T-cell (primary cell): ENCODE data around the gene RBM38. TPM values are rescaled to one million over a fixed set of nuclear protein-coding genes. Genes with fewer than 3 reads are reported as not detected.

Experiments
- ATAC-seq, 4 experiments: fragments of 200-7000 bp in 3 of 4; fragments of 150-1000 bp in 1 of 4; cut with Tn5 transposase; replicated peaks in 1 of 4; 1 replicate in 3 of 4; 2 replicates in 1 of 4; pipeline ENCODE4 v1.10.0; 2021; ENCODE audit warnings: moderate library complexity in 3 of 4, mild to moderate bottlenecking in 2 of 4, moderate number of reproducible peaks in 1 of 4
- CTCF ChIA-PET, 2 donors: fragments of 300-600 bp; sonication (Branson Sonifier 250); formaldehyde crosslinking; loops; one replicate each; lab custom pipeline; 2022; ENCODE audit warnings: antibody characterized with exemption in 2 of 2; lab: Charles Lee
- POLR2A ChIA-PET, 2 donors: fragments of 300-600 bp; sonication (Branson Sonifier 250); formaldehyde crosslinking; loops; one replicate each; lab custom pipeline; 2022; ENCODE audit warnings: antibody characterized with exemption in 2 of 2; lab: Charles Lee
- DNase-seq, 35 experiments: peaks; one replicate each; pipeline versions ENCODE4 v3.0.0 to v3.0.0-alpha.2; 2013 to 2023
- H3K27ac ChIP-seq: one replicate; pipeline ENCODE4 v1.5.1; 2013; ENCODE audit warnings: low read length
- H3K27me3 ChIP-seq, 2 experiments: replicated peaks in 1 of 2; 1 replicate in 1 of 2; 2 replicates in 1 of 2; pipeline versions ENCODE4 v1.6.1 to v1.7.0; 2013; ENCODE audit warnings: low read length in 1 of 2, mixed read lengths in 1 of 2; ENCODE audit not compliant: control insufficient read depth in 2 of 2, insufficient read depth in 2 of 2; ENCODE audit errors: extremely low read depth in 1 of 2
- H3K36me3 ChIP-seq, 2 donors: 1 replicate in 1 of 2; 2 replicates in 1 of 2; pipeline versions ENCODE4 v1.6.1 to v1.7.0; 2013; ENCODE audit warnings: low read length in 1 of 2; ENCODE audit not compliant: control insufficient read depth in 2 of 2, insufficient read depth in 1 of 2; ENCODE audit errors: extremely low read depth in 1 of 2
- H3K4me1 ChIP-seq, 2 experiments: 1 replicate in 1 of 2; 2 replicates in 1 of 2; pipeline versions ENCODE4 v1.6.1 to v1.7.0; 2013; ENCODE audit warnings: low read length in 2 of 2, mixed read lengths in 1 of 2; ENCODE audit not compliant: insufficient read depth in 2 of 2, control insufficient read depth in 1 of 2; ENCODE audit errors: extremely low read depth in 1 of 2
- H3K4me3 ChIP-seq, 2 donors: 1 replicate in 1 of 2; 2 replicates in 1 of 2; pipeline versions ENCODE4 v1.5.1 to v1.7.0; 2013; ENCODE audit warnings: mild to moderate bottlenecking in 2 of 2, low read length in 1 of 2, moderate library complexity in 1 of 2; ENCODE audit not compliant: control insufficient read depth in 1 of 2; ENCODE audit errors: extremely low read depth in 1 of 2
- H3K9me3 ChIP-seq: 2 replicates; pipeline ENCODE4 v1.7.0; 2013
- H3K27ac Mint-ChIP-seq, 2 donors: one replicate each; pipeline ENCODE4 v1.8.0; 2020 to 2021; ENCODE audit warnings: mild to moderate bottlenecking in 2 of 2, mixed read lengths in 2 of 2
- H3K27me3 Mint-ChIP-seq, 2 donors: one replicate each; pipeline ENCODE4 v1.8.0; 2021 to 2022; ENCODE audit warnings: mixed read lengths in 2 of 2
- H3K36me3 Mint-ChIP-seq: one replicate; pipeline ENCODE4 v1.8.0; 2021; ENCODE audit warnings: mixed read lengths
- H3K4me1 Mint-ChIP-seq, 3 donors: one replicate each; pipeline ENCODE4 v1.8.0; 2020 to 2022; ENCODE audit warnings: mixed read lengths in 3 of 3, mild to moderate bottlenecking in 1 of 3
- H3K4me3 Mint-ChIP-seq, 3 donors: one replicate each; pipeline ENCODE4 v1.8.0; 2020 to 2022; ENCODE audit warnings: mild to moderate bottlenecking in 3 of 3, mixed read lengths in 3 of 3, moderate library complexity in 3 of 3
- H3K9me3 Mint-ChIP-seq, 3 donors: one replicate each; pipeline ENCODE4 v1.8.0; 2020 to 2022; ENCODE audit warnings: mixed read lengths in 3 of 3
- WGBS: methylation state at CpG from one replicate; pipeline ENCODE4 v1.1.5; 2013; ENCODE audit warnings: missing lambda C conversion rate; ENCODE audit not compliant: insufficient coverage; 5-methylcytosine and 5-hydroxymethylcytosine counted together
- total RNA-seq, 35 experiments: library from RNA in 6 of 35; stranded (reverse) in 6 of 35; fragments of 120-200 nt in 1 of 35; gene quantifications; one replicate each; pipeline versions ENCODE4 v1.2.1 to v1.2.4 and lab custom pipeline; 2013 to 2026

Gene RBM38
- total RNA-seq, 5 donors from 2014 or later (not counting 1 experiment from before 2014, with no cell fraction given): 111 to 271 (median 124) TPM

DNA sequence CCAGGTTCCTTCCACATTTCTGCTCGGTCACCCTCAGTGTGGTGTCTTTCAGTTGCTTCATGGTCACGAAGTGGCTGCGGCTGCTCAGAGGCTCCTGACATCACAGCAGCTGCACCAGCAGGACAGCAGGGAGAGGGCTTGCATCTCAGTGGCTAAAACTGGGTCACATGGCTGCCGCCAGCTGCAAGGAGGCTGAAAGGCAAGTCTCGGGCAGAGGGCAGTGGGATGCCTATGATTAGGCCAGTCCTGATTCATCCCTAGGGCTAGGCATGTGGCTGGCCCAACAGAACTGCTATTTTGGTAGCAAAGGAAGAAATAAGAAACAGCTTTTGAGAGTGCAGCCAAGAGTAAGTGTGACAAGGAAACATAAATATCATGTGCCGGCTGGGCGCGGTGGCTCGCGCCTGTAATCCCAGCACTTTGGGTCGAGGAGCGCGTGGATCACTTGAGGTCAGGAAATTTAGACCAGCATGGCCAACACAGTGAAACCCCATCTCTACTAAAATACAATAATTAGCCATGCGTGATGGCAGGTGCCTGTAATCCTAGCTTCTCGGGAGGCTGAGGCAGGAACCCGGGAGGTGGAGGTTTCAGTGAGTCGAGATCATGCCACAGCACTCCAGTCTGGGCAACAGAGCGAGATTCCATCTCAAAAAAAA is 46.6 kb downstream of the RBM38 start:
- ATAC-seq (no peak), DNase-seq (no peak)
- Histone ChIP-seq H3K9me3 (no peaks in the 10 kb centered on the region), H3K27ac (no peak overlapping the region), H3K4me3 (no peak overlapping the region), H3K27me3 (peaks cover 0 to 7% of the 10 kb centered on the region in 2 experiments), H3K4me1 (peaks cover 27 to 44% of the 10 kb centered on the region in 2 experiments), H3K36me3 (no peaks in the 10 kb centered on the region)
- peak overlapping the region; percentile 25 to 46 for H3K27ac Mint-ChIP-seq
- H3K4me1 Mint-ChIP-seq: peaks cover 42 to 49% (median 42%) of the 10 kb centered on the region in 3 donors
- ChIA-PET POLR2A (no interaction called here), CTCF (no interaction called here)
- WGBS: 81% methylated on average over 5 of the region's 18 CpGs
- H3K4me3 Mint-ChIP-seq: no peak overlapping the region
- no peaks in the 10 kb centered on the region for H3K27me3 Mint-ChIP-seq
- H3K36me3 Mint-ChIP-seq: no peaks in the 10 kb centered on the region
- H3K9me3 Mint-ChIP-seq: no peaks in the 10 kb centered on the region

GRCh38 chr20:57438552-57438951 is 47.4 kb downstream of the RBM38 start:
- ChIA-PET POLR2A (no interaction called here), CTCF (no interaction called here)
- Histone ChIP-seq H3K9me3 (no peaks in the 10 kb centered on the region), H3K27me3 (peaks cover 0 to 7% of the 10 kb centered on the region in 2 experiments), H3K27ac (no peak overlapping the region), H3K4me1 (peaks cover 22 to 36% of the 10 kb centered on the region in 2 experiments), H3K4me3 (no peak overlapping the region), H3K36me3 (no peaks in the 10 kb centered on the region)
- Mint-ChIP-seq H3K4me1 (peaks cover 35 to 42% (median 35%) of the 10 kb centered on the region in 3 donors), H3K36me3 (no peaks in the 10 kb centered on the region), H3K9me3 (no peaks in the 10 kb centered on the region), H3K4me3 (no peak overlapping the region), H3K27me3 (no peaks in the 10 kb centered on the region), H3K27ac (peak overlapping the region in 1 of 2 donors; percentile 25)
- 96% methylated on average over 5 of the region's 5 CpGs for WGBS
- ATAC-seq: no peak
- no peak for DNase-seq

- Histone ChIP-seq H3K4me1 (peaks cover 14 to 27% of the 10 kb centered on the region in 2 experiments), H3K36me3 (no peaks in the 10 kb centered on the region), H3K4me3 (no peak overlapping the region), H3K27me3 (peaks cover 0 to 7% of the 10 kb centered on the region in 2 experiments), H3K9me3 (no peaks in the 10 kb centered on the region), H3K27ac (no peak overlapping the region)
- WGBS: 96% methylated on average over 3 of the region's 6 CpGs
- ChIA-PET POLR2A (no interaction called here), CTCF (no interaction called here)
- ATAC-seq (no peak), DNase-seq (no peak)
- Mint-ChIP-seq H3K27ac (no peak overlapping the region), H3K9me3 (no peaks in the 10 kb centered on the region), H3K4me3 (no peak overlapping the region), H3K36me3 (no peaks in the 10 kb centered on the region), H3K4me1 (peaks cover 26 to 33% (median 26%) of the 10 kb centered on the region in 3 donors), H3K27me3 (no peaks in the 10 kb centered on the region)
Measured at GRCh38 chr20:57439432-57439831, 48.2 kb downstream of the RBM38 start.

DNA sequence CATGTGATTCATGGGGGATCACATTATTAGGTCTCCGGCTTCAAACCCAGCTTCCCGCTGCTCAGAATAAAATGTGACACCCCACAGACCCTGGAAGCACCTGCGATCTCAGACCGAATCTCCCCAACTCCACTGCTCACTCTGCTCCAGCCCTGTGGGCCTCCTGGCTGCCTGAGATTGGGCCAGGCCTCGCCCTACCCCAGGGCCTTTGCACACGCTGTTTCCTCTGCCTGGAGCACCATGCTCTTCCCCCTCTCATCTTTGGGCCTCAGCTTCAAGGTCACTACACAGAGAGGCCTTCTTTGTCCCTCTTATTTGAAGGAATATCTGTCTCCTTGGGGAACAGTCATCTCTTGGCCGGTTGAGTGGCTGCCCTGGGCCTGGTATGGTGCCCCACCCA is 48.8 kb downstream of the RBM38 start:
- Mint-ChIP-seq H3K4me1 (peaks cover 20 to 27% (median 20%) of the 10 kb centered on the region in 3 donors), H3K9me3 (no peaks in the 10 kb centered on the region), H3K4me3 (no peak overlapping the region), H3K27me3 (no peaks in the 10 kb centered on the region), H3K36me3 (no peaks in the 10 kb centered on the region), H3K27ac (peak overlapping the region in 1 of 2 donors; percentile 68)
- H3K9me3 ChIP-seq: no peaks in the 10 kb centered on the region
- peaks cover 9 to 22% of the 10 kb centered on the region in 2 experiments for H3K4me1 ChIP-seq
- peaks cover 0 to 7% of the 10 kb centered on the region in 2 experiments for H3K27me3 ChIP-seq
- no peaks in the 10 kb centered on the region for H3K36me3 ChIP-seq
- DNase-seq (no peak), ATAC-seq (no peak)
- CTCF ChIA-PET: no interaction called here
- no peak overlapping the region for H3K27ac ChIP-seq
- POLR2A ChIA-PET: no interaction called here
- WGBS: 94% methylated on average over 5 of the region's 7 CpGs
- no peak overlapping the region for H3K4me3 ChIP-seq

DNA sequence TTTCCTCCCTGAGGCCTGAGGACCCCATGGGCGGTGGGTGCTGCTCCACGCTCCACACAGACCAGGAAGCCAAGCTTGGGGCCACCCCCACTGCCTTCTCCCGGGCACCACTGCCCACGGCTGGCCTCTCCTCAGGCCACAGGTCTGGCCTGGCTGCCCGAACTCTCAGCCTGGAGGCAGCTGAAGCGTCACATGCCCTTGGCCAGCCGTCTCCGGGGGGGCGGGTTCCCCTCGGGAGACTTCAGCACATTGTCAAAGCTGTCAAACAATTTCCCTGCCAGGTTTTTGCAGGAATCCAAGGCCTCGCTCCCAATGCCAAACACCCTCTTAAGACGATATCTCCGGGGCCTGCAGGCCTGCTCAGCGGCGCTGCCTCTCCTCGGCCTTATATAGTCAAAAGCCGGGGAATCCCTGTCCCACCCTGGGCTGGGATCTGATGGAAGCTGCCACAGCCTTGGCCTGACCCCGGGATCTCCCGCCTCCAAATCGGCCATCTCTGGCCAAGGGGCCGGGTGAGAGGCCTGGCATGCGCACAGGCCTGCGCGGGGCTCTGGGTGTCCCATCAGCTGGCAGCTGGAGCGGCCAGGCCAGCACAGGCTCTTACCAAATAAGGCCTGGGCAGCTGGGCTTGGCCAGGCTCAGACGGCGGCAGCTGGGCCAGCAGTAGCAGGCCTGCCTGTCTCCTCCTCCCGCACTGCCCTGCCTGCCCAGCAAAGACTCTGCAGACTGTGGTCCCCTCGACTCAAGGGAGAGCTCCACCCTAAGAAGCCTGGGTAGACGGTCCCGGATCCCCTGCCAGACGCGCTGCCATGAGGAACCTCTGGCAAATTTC is 49.7 kb downstream of the RBM38 start:
- ATAC-seq (no peak), DNase-seq (no peak)
- 91% methylated on average over 30 of the region's 33 CpGs for WGBS
- ChIA-PET CTCF (no interaction called here), POLR2A (interaction anchor here in 1 of 2 donors (0.7 kb wide), 1 partner anchor 60 kb away, joined by 3 read pairs; no protein-coding TSS in a partner anchor)
- Mint-ChIP-seq H3K36me3 (no peaks in the 10 kb centered on the region), H3K27ac (no peak overlapping the region), H3K4me3 (no peak overlapping the region), H3K27me3 (no peaks in the 10 kb centered on the region), H3K4me1 (peaks cover 11 to 18% (median 11%) of the 10 kb centered on the region in 3 donors), H3K9me3 (no peaks in the 10 kb centered on the region)
- Histone ChIP-seq H3K9me3 (no peaks in the 10 kb centered on the region), H3K27ac (no peak overlapping the region), H3K36me3 (no peaks in the 10 kb centered on the region), H3K4me1 (peaks cover 5 to 13% of the 10 kb centered on the region in 2 experiments), H3K4me3 (no peak overlapping the region), H3K27me3 (peaks cover 0 to 7% of the 10 kb centered on the region in 2 experiments)

DNA sequence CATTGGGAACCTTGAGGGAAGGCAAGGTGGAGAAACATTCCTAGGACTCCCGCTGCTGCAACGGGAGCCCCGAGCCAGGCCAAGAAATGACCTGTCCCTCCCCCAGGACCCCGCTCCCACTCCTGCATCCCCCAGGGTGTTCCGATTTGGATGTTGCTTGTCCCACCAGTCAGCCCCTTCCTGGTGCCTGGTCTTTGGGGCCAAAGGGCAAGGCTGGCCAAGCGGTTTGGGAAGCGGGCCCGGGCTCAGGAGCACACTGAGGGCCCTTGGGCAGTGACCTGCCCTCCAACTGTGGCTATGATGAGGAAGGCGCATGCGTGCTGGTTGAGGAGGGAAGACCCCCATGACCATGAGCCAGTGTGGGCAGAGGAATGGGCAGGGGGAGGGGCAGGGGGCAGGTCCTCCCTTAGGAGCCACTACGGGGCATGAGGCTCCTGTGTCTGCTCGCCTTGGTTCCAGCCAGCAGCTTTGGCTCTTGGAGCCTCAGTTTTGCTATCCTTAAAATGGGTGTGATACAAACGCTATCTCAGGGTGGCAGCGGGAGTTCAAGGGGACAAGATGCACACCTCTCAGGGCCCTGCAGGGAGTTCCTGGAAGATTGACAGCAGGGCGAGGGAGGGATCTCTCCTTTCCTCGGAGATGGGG is 50.4 kb downstream of the RBM38 start:
- no peak overlapping the region for H3K27ac Mint-ChIP-seq
- H3K4me1 Mint-ChIP-seq: peaks cover 6 to 13% (median 6%) of the 10 kb centered on the region in 3 donors
- no peak overlapping the region for H3K4me3 Mint-ChIP-seq
- no peaks in the 10 kb centered on the region for H3K36me3 Mint-ChIP-seq
- ATAC-seq (no peak), DNase-seq (no peak)
- no peaks in the 10 kb centered on the region for H3K27me3 Mint-ChIP-seq
- WGBS: 93% methylated on average over 7 of the region's 16 CpGs
- peaks cover 0 to 8% of the 10 kb centered on the region in 2 experiments for H3K4me1 ChIP-seq
- peaks cover 0 to 7% of the 10 kb centered on the region in 2 experiments for H3K27me3 ChIP-seq
- no peaks in the 10 kb centered on the region for H3K36me3 ChIP-seq
- CTCF ChIA-PET: no interaction called here
- no peaks in the 10 kb centered on the region for H3K9me3 ChIP-seq
- no peaks in the 10 kb centered on the region for H3K9me3 Mint-ChIP-seq
- POLR2A ChIA-PET: interaction anchor here in 1 of 2 donors (0.7 kb wide), 1 partner anchor 60 kb away, joined by 3 read pairs; no protein-coding TSS in a partner anchor
- H3K27ac ChIP-seq: no peak overlapping the region
- no peak overlapping the region for H3K4me3 ChIP-seq
